Natural killer cell treated with Interleukin-12 subunit alpha and Interleukin-12 subunit beta and Interleukin-15 and Interleukin-18, amount 100 ng/mL, for 72 hours (primary cell): ENCODE results near the gene TSHZ2. TPM values are rescaled to one million over a fixed set of nuclear protein-coding genes. Genes with fewer than 3 reads are reported as not detected.
A peak's percentile ranks its signal among the peaks of the same experiment; 100 is the strongest.

Experiments
- ATAC-seq, 2 donors: fragments of 150-1000 bp; cut with Tn5 transposase in 1 of 2; sonication (Bioruptor Pico), chemical (Tn5 transposase) in 1 of 2; 2 replicates each; pipeline ENCODE4 v1.10.0; 2021
- DNase-seq: peaks from one replicate; pipeline ENCODE4 v3.0.0; 2022; ENCODE audit warnings: low spot score
- H3K27ac Mint-ChIP-seq, 2 donors: 1 replicate in 1 of 2; 2 replicates in 1 of 2; pipeline ENCODE4 v1.8.0; 2022; ENCODE audit warnings: mixed read lengths in 2 of 2, mild to moderate bottlenecking in 1 of 2, moderate library complexity in 1 of 2
- H3K27me3 Mint-ChIP-seq, 2 donors: 1 replicate in 1 of 2; 2 replicates in 1 of 2; pipeline ENCODE4 v1.8.0; 2022; ENCODE audit warnings: mixed read lengths in 2 of 2
- H3K36me3 Mint-ChIP-seq: one replicate; pipeline ENCODE4 v1.8.0; 2022; ENCODE audit warnings: mixed read lengths
- H3K4me1 Mint-ChIP-seq, 2 donors: 1 replicate in 1 of 2; 2 replicates in 1 of 2; pipeline ENCODE4 v1.8.0; 2022; ENCODE audit warnings: low read depth in 2 of 2, mixed read lengths in 2 of 2, mild to moderate bottlenecking in 1 of 2
- H3K4me3 Mint-ChIP-seq: one replicate; pipeline ENCODE4 v1.8.0; 2022; ENCODE audit warnings: mixed read lengths
- H3K9me3 Mint-ChIP-seq: 2 replicates; pipeline ENCODE4 v1.8.0; 2022; ENCODE audit warnings: mixed read lengths
- total RNA-seq, 2 donors: library from RNA; stranded (reverse); gene quantifications; one replicate each; pipeline ENCODE4 v1.2.3, GENCODE V29; 2022

The TSHZ2 gene
- total RNA-seq, 2 donors from 2014 or later = 0.05 to 1.1 TPM

- no peaks in the 10 kb centered on the region for H3K4me1 Mint-ChIP-seq
- H3K9me3 Mint-ChIP-seq = no peaks in the 10 kb centered on the region
- DNase-seq = no peak
- peaks cover 21 to 22% of the 10 kb centered on the region in 2 donors for H3K27me3 Mint-ChIP-seq
- no peak overlapping the region for H3K4me3 Mint-ChIP-seq
- ATAC-seq = no peak
- H3K36me3 Mint-ChIP-seq = no peaks in the 10 kb centered on the region
- no peak overlapping the region for H3K27ac Mint-ChIP-seq
Observed at GRCh38 chr20:53124803-53125202, 152.6 kb downstream of the TSHZ2 start.

- DNase-seq = no peak
- ATAC-seq = no peak
- no peaks in the 10 kb centered on the region for H3K36me3 Mint-ChIP-seq
- H3K27ac Mint-ChIP-seq = no peak overlapping the region
- H3K27me3 Mint-ChIP-seq = peaks cover 16 to 19% of the 10 kb centered on the region in 2 donors
- no peaks in the 10 kb centered on the region for H3K4me1 Mint-ChIP-seq
- H3K4me3 Mint-ChIP-seq = no peak overlapping the region
- no peaks in the 10 kb centered on the region for H3K9me3 Mint-ChIP-seq
Observed at GRCh38 chr20:53126185-53126584, 154.0 kb downstream of the TSHZ2 start.

DNA sequence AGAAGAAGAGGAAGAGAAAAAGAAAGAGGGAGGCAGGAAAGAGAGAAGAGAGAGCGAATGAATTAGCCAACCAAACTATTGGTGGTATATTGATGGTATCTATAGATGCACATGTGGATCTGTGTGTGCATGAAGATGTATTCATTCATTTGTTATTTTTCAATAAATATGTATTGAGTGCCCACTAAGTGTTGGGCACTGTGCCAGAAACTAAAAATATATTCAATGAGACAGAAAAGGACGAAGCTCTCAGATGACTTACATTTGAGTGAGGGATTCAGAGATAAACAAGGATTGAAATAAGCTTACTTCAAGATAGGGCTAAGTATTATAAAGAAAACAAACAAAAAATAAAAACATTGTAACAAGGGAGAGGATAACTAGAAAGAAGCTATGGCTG is 154.9 kb downstream of the TSHZ2 start:
- ATAC-seq = no peak
- no peak for DNase-seq
- H3K27ac Mint-ChIP-seq = no peak overlapping the region
- H3K36me3 Mint-ChIP-seq = no peaks in the 10 kb centered on the region
- H3K27me3 Mint-ChIP-seq = peaks cover 22 to 23% of the 10 kb centered on the region in 2 donors
- H3K4me1 Mint-ChIP-seq = no peaks in the 10 kb centered on the region
- no peaks in the 10 kb centered on the region for H3K9me3 Mint-ChIP-seq
- no peak overlapping the region for H3K4me3 Mint-ChIP-seq

DNA sequence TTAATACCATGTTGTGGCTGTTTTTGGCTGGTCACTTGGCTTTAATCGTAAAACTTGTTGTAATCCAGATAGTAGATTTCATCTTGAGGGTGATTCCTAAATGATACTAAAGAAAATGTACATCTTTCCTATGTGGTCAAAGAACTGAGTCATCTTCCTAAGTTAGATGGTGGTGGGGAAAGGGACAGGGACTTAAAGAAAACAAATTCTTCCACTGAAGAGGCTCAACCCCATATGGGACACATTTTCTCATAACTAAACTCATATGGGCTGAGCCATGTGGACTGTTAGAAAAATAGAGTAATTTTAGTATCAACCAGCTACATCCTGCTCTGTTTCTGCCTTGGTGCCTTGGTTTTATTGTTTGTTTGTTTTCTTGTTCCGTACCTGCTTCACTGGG is 155.8 kb downstream of the TSHZ2 start:
- ATAC-seq = no peak
- no peaks in the 10 kb centered on the region for H3K36me3 Mint-ChIP-seq

DNA sequence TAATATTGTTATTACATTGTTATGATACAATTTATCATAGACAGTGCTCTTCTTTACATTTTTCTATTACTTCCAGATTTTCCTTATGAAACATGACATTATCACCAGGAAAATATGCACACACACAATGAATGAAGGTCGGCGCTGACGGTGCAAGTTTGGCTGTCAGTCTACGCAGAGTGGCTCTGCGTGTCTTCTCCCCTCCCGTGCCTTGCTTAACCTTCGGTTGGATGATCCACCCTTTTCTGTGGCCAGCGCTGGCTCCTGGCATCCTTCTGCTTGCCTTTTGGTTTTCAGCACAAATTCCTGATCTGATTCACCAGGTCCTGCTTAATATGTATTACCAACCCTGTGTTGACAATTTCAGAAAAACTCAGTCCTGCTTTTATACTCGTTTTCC is 157.4 kb downstream of the TSHZ2 start:
- Mint-ChIP-seq H3K4me3 (no peak overlapping the region), H3K36me3 (no peaks in the 10 kb centered on the region), H3K4me1 (no peaks in the 10 kb centered on the region), H3K9me3 (no peaks in the 10 kb centered on the region), H3K27ac (no peak overlapping the region), H3K27me3 (peaks cover 22 to 29% of the 10 kb centered on the region in 2 donors)
- DNase-seq (no peak), ATAC-seq (no peak)

More for the DNA sequence above, 155.8 kb downstream of the TSHZ2 start:
- Mint-ChIP-seq H3K4me1 (no peaks in the 10 kb centered on the region), H3K4me3 (no peak overlapping the region), H3K27me3 (peaks cover 26 to 27% of the 10 kb centered on the region in 2 donors), H3K27ac (no peak overlapping the region), H3K9me3 (no peaks in the 10 kb centered on the region)
- no peak for DNase-seq

GRCh38 chr20:53130795-53131194 is 158.6 kb downstream of the TSHZ2 start:
- Mint-ChIP-seq H3K4me1 (no peaks in the 10 kb centered on the region), H3K36me3 (no peaks in the 10 kb centered on the region), H3K9me3 (no peaks in the 10 kb centered on the region), H3K27me3 (peaks cover 27 to 39% of the 10 kb centered on the region in 2 donors), H3K4me3 (no peak overlapping the region), H3K27ac (no peak overlapping the region)
- DNase-seq = no peak
- ATAC-seq = no peak

- ATAC-seq (no peak), DNase-seq (no peak)
- H3K27ac Mint-ChIP-seq = no peak overlapping the region
- H3K4me1 Mint-ChIP-seq = no peaks in the 10 kb centered on the region
- no peaks in the 10 kb centered on the region for H3K9me3 Mint-ChIP-seq
- no peak overlapping the region for H3K4me3 Mint-ChIP-seq
- no peaks in the 10 kb centered on the region for H3K36me3 Mint-ChIP-seq
- peaks cover 17 to 37% of the 10 kb centered on the region in 2 donors for H3K27me3 Mint-ChIP-seq
Observed at GRCh38 chr20:53133125-53133524, 161.0 kb downstream of the TSHZ2 start.

DNA sequence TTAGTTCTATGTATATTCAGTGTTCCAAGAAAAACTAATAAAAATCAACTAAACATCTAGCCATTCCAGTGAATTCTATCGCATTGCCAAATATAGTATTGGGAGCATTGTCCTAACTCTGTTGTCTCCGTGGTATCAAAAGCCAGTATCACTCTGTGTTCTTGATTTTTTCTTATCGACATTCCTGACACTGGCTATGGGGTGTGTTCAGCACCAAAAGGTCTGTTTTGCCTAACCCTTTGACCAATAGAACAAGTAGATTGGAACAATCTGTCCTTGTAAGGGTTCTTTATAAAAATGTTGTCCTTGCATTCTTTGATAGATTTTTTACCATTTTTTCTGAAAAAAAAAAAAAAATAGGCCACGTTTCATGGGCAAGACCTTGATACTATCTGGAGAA is 161.5 kb downstream of the TSHZ2 start:
- Mint-ChIP-seq H3K36me3 (no peaks in the 10 kb centered on the region), H3K4me1 (no peaks in the 10 kb centered on the region), H3K27ac (no peak overlapping the region), H3K4me3 (no peak overlapping the region), H3K9me3 (no peaks in the 10 kb centered on the region), H3K27me3 (peaks cover 21 to 37% of the 10 kb centered on the region in 2 donors)
- DNase-seq (no peak), ATAC-seq (no peak)

GRCh38 chr20:53136473-53136872 is 164.3 kb downstream of the TSHZ2 start:
- ATAC-seq (no peak), DNase-seq (no peak)
- Mint-ChIP-seq H3K4me3 (no peak overlapping the region), H3K27ac (no peak overlapping the region), H3K9me3 (no peaks in the 10 kb centered on the region), H3K4me1 (no peaks in the 10 kb centered on the region), H3K27me3 (peaks cover 26 to 36% of the 10 kb centered on the region in 2 donors), H3K36me3 (no peaks in the 10 kb centered on the region)

GRCh38 chr20:53138454-53139262 is 166.5 kb downstream of the TSHZ2 start:
- ATAC-seq = peak in 1 of 2 donors; percentile 46

DNA sequence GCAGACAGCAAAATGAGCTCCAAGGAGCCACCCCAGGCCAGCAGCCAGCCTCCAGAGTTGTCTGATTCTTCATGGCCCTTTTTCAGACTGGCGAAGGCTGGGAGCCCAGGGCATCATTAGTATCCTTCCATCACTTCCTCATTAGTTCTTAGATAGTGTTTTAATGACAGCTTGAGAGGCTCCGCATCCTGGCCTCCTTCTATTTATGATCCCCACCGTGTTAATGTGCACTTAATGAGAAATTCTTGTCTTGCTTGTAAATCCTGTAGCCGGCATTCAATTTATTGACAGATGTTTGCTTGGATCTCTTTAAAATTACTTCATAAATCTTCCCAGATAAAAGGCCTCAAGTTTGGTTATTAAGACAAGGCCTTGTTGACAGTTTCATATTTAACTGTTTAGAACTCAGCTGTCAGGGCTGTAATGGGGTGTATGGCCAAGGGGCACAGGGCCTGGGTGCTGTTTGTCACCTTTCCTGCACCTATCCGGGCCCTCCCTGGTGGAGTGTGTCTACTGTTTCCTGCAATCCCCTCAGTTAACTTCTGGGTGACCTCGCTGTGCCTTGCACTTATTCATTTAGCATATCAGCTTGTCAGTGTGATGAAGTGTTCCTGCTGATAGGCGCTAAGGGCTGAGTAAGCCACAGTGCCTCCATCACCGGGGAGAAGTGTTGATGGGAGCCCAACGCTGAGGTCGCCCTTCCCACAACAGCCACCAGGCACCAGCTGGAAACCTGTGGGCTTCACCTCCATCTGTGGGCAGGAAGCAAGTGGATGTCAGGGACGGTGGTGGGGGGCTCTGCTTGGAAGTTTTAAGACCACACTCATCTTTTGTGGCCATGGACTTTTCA is 169.3 kb downstream of the TSHZ2 start:
- Mint-ChIP-seq H3K4me3 (no peak overlapping the region), H3K9me3 (no peaks in the 10 kb centered on the region), H3K27ac (no peak overlapping the region), H3K36me3 (no peaks in the 10 kb centered on the region), H3K27me3 (peaks cover 17 to 25% of the 10 kb centered on the region in 2 donors), H3K4me1 (no peaks in the 10 kb centered on the region)
- no peak for DNase-seq
- no peak for ATAC-seq

More at GRCh38 chr20:53138454-53139262, 166.5 kb downstream of the TSHZ2 start:
- no peak overlapping the region for H3K27ac Mint-ChIP-seq
- peaks cover 19 to 20% of the 10 kb centered on the region in 2 donors for H3K27me3 Mint-ChIP-seq
- DNase-seq = no peak
- no peaks in the 10 kb centered on the region for H3K9me3 Mint-ChIP-seq
- H3K4me3 Mint-ChIP-seq = no peak overlapping the region
- H3K36me3 Mint-ChIP-seq = no peaks in the 10 kb centered on the region
- H3K4me1 Mint-ChIP-seq = no peaks in the 10 kb centered on the region

- H3K4me3 Mint-ChIP-seq = no peak overlapping the region
- no peak for ATAC-seq
- no peak overlapping the region for H3K27ac Mint-ChIP-seq
- H3K36me3 Mint-ChIP-seq = no peaks in the 10 kb centered on the region
- H3K27me3 Mint-ChIP-seq = peaks cover 22 to 29% of the 10 kb centered on the region in 2 donors
- no peak for DNase-seq
- H3K9me3 Mint-ChIP-seq = no peaks in the 10 kb centered on the region
- H3K4me1 Mint-ChIP-seq = no peaks in the 10 kb centered on the region
Observed at GRCh38 chr20:53142225-53143127, 170.3 kb downstream of the TSHZ2 start.

- Mint-ChIP-seq H3K27me3 (peaks cover 29 to 35% of the 10 kb centered on the region in 2 donors), H3K36me3 (no peaks in the 10 kb centered on the region), H3K27ac (no peak overlapping the region), H3K9me3 (no peaks in the 10 kb centered on the region), H3K4me1 (peaks cover 0 to 6% of the 10 kb centered on the region in 2 donors), H3K4me3 (no peak overlapping the region)
- peak in 1 of 2 donors; percentile 33 for ATAC-seq
- no peak for DNase-seq
Observed at GRCh38 chr20:53146201-53146891, 174.2 kb downstream of the TSHZ2 start.
